ENCODE results near the gene CKLF.

Gene CKLF

DNA sequence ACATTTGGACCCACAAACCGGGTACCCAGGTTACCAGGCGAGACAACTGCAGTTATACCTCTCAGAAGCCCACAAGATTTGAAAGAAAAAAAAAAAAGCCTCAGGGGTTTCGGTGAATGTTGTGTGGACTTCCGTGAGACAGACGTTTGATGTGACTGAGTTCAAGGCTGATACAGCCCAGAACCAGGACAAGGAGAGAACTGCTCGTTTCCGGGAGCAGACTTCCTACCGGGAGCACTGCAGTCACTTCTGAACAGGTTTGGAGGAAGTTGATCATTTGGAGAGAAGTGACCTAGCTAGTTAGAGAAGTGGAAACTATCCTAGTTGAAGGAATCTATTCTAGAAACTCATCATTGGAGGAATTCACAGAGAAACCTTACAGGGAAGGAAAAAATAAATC lies 847 bp downstream of the CKLF start:
- Histone ChIP-seq H3K36me3 (ENCODE audit: insufficient read depth, low read length) (peaks cover 21% of the 10 kb centered on the region; the same call in 1 of the 2 replicates), H3K27ac (ENCODE audit: low read depth, low read length, poor library complexity, severe bottlenecking) (peak overlapping the region; percentile 85), H2AFZ (ENCODE audit: low read length) (no peak overlapping the region), H4K20me1 (ENCODE audit: insufficient read depth, low read length) (no peaks in the 10 kb centered on the region), H3K4me1 (ENCODE audit: insufficient read depth, low read length, severe bottlenecking) (peaks cover 69% of the 10 kb centered on the region), H3K4me3 (ENCODE audit: low read depth, low read length, poor library complexity, severe bottlenecking) (peak overlapping the region; percentile 65), H3K9me2 (ENCODE audit: low read depth, low read length) (no peaks in the 10 kb centered on the region), H3K27me3 (ENCODE audit: insufficient read depth, low read length) (no peaks in the 10 kb centered on the region), H3K9me3 (ENCODE audit: low read length) (no peaks in the 10 kb centered on the region), H3K79me2 (ENCODE audit: insufficient read depth, low read length) (peaks cover 25% of the 10 kb centered on the region), H3F3A (ENCODE audit: insufficient read depth, low read length) (no peaks in the 10 kb centered on the region; the same call in 1 of the 2 replicates), H3K4me2 (ENCODE audit: low read length) (peak overlapping the region; percentile 82), H3K9ac (ENCODE audit: low read length) (peak overlapping the region; percentile 81)
- no peak for TF ChIP-seq EZH2 (IDR thresholded peaks at IDR 0.05; ENCODE audit: borderline replicate concordance, low read length)
- TF ChIP-seq, protein P1, sequence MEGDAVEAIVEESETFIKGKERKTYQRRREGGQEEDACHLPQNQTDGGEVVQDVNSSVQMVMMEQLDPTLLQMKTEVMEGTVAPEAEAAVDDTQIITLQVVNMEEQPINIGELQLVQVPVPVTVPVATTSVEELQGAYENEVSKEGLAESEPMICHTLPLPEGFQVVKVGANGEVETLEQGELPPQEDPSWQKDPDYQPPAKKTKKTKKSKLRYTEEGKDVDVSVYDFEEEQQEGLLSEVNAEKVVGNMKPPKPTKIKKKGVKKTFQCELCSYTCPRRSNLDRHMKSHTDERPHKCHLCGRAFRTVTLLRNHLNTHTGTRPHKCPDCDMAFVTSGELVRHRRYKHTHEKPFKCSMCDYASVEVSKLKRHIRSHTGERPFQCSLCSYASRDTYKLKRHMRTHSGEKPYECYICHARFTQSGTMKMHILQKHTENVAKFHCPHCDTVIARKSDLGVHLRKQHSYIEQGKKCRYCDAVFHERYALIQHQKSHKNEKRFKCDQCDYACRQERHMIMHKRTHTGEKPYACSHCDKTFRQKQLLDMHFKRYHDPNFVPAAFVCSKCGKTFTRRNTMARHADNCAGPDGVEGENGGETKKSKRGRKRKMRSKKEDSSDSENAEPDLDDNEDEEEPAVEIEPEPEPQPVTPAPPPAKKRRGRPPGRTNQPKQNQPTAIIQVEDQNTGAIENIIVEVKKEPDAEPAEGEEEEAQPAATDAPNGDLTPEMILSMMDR (IDR thresholded peaks at IDR 0.05; ENCODE audit: low read length), result no peak

DNA sequence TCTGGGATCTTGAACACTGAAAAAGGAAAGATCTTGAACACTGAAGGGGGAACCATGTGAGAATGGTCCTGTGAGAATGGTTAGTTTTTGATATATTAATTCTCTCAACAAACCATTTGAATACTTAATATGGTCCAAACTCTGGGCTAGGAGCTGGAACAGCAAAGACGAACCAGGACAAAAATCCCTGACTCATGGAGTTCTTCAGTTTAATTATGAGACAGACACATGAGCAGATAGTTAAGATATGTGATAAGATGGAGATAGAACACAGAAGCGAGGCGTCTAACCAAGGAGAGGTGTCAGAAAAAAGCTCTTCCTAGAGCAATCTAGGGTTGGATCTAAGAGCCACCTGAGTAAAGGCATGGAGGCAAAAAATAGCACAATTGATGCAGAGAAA lies 1.6 kb downstream of the CKLF start:
- H3K4me3 ChIP-seq (ENCODE audit: low read depth, low read length, poor library complexity, severe bottlenecking), result peak overlapping the region; percentile 65
- peaks cover 29% of the 10 kb centered on the region; the same call in 1 of the 2 replicates for H3K36me3 ChIP-seq (ENCODE audit: insufficient read depth, low read length)
- H3K79me2 ChIP-seq (ENCODE audit: insufficient read depth, low read length), result peaks cover 25% of the 10 kb centered on the region
- H3K9me3 ChIP-seq (ENCODE audit: low read length), result no peaks in the 10 kb centered on the region
- H4K20me1 ChIP-seq (ENCODE audit: insufficient read depth, low read length), result no peaks in the 10 kb centered on the region
- peak overlapping the region; percentile 82 for H3K4me2 ChIP-seq (ENCODE audit: low read length)
- H2AFZ ChIP-seq (ENCODE audit: low read length), result no peak overlapping the region
- H3K4me1 ChIP-seq (ENCODE audit: insufficient read depth, low read length, severe bottlenecking), result peaks cover 64% of the 10 kb centered on the region
- H3K9ac ChIP-seq (ENCODE audit: low read length), result peak overlapping the region; percentile 81; the same call in 1 of the 2 replicates
- H3F3A ChIP-seq (ENCODE audit: insufficient read depth, low read length), result no peaks in the 10 kb centered on the region; the same call in 1 of the 2 replicates
- no peak overlapping the region for H3K27ac ChIP-seq (ENCODE audit: low read depth, low read length, poor library complexity, severe bottlenecking)
- H3K9me2 ChIP-seq (ENCODE audit: low read depth, low read length), result no peaks in the 10 kb centered on the region
- no peaks in the 10 kb centered on the region for H3K27me3 ChIP-seq (ENCODE audit: insufficient read depth, low read length)
- TF ChIP-seq, protein P1 (IDR thresholded peaks at IDR 0.05; ENCODE audit: low read length), result no peak
- TF ChIP-seq EZH2 (IDR thresholded peaks at IDR 0.05; ENCODE audit: borderline replicate concordance, low read length), result no peak

DNA sequence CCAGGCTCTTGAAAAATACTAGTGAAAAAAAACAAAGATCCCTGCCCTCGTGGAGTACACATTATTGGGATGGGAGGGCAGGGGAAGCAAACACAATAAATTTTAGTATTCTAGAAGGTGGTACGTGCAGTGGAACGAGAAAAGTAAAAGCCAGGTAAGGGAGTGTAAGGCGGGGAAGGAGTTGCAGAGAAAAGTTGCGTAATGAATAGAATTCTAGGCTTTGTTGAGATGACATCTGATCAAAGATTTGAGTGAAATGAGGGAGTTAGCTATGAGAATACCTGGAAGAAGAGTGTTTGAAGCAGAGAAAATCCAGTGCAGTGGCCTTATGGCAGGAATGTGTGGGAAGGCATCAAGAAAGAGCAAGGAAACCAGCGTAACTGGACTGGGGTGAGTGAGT lies 2.1 kb downstream of the CKLF start:
- Histone ChIP-seq H4K20me1 (ENCODE audit: insufficient read depth, low read length) (no peaks in the 10 kb centered on the region), H3K27ac (ENCODE audit: low read depth, low read length, poor library complexity, severe bottlenecking) (no peak overlapping the region), H3F3A (ENCODE audit: insufficient read depth, low read length) (no peaks in the 10 kb centered on the region), H3K4me3 (ENCODE audit: low read depth, low read length, poor library complexity, severe bottlenecking) (peak overlapping the region; percentile 65), H3K9me3 (ENCODE audit: low read length) (no peaks in the 10 kb centered on the region), H3K36me3 (ENCODE audit: insufficient read depth, low read length) (peaks cover 34% of the 10 kb centered on the region; the same call in 1 of the 2 replicates), H3K4me2 (ENCODE audit: low read length) (peak overlapping the region; percentile 82; the same call in 1 of the 2 replicates), H3K9me2 (ENCODE audit: low read depth, low read length) (no peaks in the 10 kb centered on the region), H3K79me2 (ENCODE audit: insufficient read depth, low read length) (peaks cover 25% of the 10 kb centered on the region), H3K9ac (ENCODE audit: low read length) (no peak overlapping the region), H3K27me3 (ENCODE audit: insufficient read depth, low read length) (no peaks in the 10 kb centered on the region), H3K4me1 (ENCODE audit: insufficient read depth, low read length, severe bottlenecking) (peaks cover 60% of the 10 kb centered on the region), H2AFZ (ENCODE audit: low read length) (no peak overlapping the region)
- no peak for TF ChIP-seq EZH2 (IDR thresholded peaks at IDR 0.05; ENCODE audit: borderline replicate concordance, low read length)
- TF ChIP-seq, protein P1 (IDR thresholded peaks at IDR 0.05; ENCODE audit: low read length), result no peak
